ENCODE measurements around the gene TMUB1.

The TMUB1 gene

GRCh38 chr7:151085691-151086620 lies 2.7 kb upstream of the TMUB1 start, which contains the start of gene AGAP3:
AGAP3 (plus strand) TSS chr7:151086475; CDS start chr7:151086742, 267 bp downstream.
- DNase-seq (ENCODE audit: low read depth, low spot score) = no peak

DNA sequence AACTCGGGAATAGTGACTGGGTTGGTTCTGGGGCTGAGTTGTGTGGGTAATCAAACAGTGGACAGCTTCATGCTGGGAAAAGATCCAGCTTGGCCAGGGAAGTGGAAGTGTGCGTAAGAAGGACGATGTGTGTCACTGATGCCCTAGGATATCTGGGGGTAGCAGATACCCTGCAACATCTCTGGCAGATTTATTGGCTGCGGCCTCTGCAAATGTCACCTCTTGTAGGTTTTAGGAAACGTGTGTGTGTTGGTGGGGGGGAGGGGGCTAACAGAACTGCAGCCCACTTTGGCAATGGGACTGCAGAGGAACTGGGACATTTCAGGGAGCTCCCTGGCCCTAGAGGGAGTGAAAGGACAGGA lies 2.0 kb upstream of the TMUB1 start:
- no peak for DNase-seq (ENCODE audit: low read depth, low spot score)

DNA sequence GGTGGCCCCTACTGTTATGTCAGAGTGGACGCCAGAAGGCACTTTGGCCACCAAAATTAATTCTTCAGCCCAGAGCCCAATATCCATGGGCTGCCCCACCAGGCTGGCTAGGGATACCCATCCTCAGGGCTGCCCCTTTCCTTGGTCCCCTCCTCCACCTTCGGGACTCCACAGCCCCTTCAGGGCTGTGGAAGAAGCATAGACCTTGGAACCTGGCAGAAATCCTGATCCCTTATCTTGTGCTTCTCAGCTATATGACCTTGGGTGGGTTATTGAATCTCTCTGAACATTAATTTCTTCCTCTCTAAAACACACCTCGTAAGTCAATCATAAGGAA lies 499 bp upstream of the TMUB1 start:
- DNase-seq (ENCODE audit: low read depth, low spot score) = no peak

GRCh38 chr7:151082141-151083070 lies 887 bp downstream of the TMUB1 start:
- no peak for DNase-seq (ENCODE audit: low read depth, low spot score)

DNA sequence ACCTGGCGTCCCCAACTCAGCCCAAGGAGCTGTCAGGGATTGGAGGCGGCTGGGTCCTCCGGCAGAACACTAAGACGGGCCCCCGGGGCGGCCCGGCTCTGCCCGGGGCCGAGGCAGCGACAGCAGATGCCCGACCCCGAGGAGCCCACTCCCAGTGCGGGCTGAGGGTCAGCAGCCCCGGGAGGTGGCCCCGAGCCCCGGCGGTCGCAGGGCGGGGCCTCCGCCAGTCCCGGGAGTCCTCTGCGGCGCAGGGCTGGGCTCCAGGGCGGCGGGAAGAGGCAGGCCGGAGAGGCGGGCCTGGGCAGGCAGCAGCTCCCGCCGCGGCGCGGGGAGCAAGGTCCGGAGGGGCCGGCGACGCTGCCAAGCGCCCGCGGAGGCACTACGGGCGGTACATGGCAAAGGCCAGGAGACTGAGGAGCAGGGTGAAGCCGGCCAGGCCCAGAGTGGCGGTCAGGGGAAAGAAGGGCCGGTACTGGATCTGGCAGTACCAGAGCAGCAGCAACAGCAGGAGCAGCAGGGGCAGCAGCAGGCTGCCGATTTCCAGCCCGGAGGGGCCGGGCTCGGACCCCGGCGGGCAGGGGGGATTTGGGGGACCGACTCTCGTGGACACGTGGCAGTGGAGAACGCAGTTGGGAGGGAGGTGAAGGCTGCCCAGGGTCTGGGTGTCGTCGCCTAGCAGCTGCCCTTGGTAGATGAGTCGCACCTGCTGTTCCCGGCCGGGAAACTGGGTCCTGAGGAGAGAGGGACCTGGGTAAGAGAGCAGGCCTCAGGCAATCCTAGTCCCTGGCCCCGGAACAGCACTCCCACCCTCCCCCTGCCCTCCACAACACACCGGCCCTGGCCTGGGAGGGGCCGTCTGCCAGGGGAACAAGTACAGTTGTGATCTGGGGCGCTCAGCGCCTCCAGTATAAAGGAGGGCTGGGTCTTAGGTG lies 1.9 kb downstream of the TMUB1 start:
- no peak for DNase-seq (ENCODE audit: low read depth, low spot score)

- no peak for DNase-seq (ENCODE audit: low read depth, low spot score)
Measured at GRCh38 chr7:151080522-151081169, 2.6 kb downstream of the TMUB1 start, which contains the start of gene FASTK. FASTK (minus strand) TSS chr7:151080809; CDS start chr7:151080766, 43 bp downstream.

DNA sequence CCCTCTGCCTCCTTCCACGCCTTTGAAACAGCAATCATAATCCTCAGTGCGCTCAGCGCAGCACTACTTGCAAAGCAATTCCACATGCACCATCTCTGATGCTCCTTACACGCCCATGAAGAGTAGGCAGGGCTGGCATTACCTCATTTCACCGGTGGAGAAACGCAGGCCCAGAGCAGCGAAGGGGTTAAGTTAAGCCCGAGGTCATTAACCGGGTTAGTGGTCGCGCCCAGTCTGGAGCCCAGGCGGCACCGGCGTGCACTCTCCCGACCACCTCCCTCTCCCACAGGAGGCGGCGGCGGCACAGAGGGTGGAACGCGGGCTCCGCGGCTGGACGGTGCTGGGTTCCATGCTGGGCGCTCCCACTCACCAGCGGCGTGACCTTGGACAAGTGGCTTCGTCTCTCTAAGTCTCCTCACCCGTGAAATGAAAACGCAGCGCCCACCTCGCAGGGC lies 3.2 kb downstream of the TMUB1 start:
- no peak for DNase-seq (ENCODE audit: low read depth, low spot score)

DNA sequence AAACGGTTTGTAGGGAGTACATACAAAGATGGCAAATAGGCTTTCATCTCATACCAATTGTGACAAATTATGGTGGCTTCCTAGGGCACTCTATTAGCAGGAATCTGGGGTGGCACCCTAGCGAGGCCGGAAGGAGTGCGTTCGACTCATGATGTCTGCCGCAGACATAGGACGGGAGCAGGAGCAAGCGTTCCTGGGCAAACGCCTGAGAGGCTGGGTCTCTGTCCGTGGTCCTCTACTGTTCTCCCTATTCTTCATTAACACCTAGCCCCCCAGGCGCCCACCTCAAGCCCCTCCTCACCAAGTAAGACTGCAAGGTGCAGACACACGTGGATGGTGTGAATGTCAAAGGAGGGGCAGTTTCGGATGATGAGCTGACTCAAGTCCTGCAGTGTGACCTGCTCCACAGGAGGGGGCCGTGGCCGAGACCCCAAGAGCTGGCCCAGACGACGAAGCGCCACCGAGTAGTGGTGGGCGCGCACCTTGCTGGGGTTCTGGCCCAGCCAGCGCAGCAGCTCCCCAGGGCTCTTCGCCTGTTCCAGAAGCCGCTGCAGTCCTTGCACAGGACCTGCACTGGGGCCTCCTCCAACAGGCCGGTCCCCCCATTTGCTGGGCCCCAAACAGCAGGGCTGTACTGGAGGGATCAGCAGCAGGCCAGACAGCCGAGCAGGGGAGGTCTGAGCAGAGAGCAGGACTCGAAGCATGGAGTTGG lies 3.9 kb downstream of the TMUB1 start:
- no peak for DNase-seq (ENCODE audit: low read depth, low spot score)

DNA sequence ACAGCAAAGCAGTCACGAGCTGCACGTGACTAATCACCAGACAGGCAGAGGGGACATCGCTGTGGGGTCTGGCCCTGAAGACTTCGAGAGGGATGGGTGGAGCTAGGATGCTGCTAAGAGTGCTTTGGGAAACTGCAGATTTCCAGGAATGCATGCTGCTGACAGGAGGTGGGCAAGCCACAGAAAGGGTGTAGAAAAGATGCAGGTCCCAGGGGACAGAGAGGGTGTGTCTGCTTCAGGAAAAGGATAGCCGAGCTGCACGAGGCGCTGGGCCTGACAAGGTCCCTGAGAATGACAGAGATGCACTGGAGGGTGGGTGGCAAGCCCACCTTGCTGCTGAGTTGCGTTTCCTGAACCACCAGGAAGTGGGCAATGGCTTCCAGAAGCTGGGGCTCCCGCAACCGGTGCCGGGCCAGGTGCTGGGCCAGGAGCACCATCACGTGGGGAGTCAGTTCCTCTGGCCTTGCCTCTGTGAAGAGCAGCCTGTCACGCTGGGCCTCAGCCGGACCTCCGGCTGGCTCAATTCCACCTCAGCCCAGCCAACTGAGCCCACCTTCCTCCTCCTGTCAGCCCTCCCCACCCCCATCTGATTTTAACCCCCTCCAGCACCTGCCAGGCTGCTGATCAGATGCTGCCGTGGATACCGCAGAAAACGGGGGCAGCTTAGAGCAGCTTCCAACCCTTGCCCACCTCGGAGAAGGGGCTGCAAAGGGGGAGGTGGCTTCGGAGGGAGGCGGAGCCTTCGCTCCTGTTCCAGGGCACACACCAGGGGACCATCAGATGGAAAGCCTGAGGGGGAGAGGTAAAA lies 4.9 kb downstream of the TMUB1 start:
- DNase-seq (ENCODE audit: low read depth, low spot score) = no peak

DNA sequence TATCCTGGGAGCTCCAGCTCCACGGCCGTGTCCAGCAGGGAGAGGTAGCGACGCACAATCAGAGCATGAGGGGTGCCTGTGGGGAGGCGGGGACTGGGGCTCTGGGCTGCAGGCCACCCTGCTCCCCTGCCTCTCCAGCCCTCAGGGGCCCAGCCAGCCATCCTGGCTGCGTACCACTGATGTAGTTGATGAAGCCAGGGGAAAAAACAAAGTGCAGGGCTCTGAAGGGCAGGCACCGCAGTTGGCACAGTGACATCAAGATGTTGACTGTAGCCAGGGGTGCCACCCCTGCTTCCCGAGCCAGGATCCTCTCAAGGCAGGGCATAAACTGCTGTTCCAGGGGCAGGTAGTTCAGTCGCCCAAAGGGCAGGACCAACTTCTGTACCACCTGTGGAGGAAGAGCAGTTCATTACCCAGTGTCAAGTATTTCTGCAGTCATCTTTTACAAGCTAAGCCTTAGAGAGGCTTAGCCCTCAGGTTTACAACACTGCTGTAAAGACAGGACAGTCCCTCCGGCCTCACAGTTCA lies 5.5 kb downstream of the TMUB1 start:
- no peak for DNase-seq (ENCODE audit: low read depth, low spot score)

DNA sequence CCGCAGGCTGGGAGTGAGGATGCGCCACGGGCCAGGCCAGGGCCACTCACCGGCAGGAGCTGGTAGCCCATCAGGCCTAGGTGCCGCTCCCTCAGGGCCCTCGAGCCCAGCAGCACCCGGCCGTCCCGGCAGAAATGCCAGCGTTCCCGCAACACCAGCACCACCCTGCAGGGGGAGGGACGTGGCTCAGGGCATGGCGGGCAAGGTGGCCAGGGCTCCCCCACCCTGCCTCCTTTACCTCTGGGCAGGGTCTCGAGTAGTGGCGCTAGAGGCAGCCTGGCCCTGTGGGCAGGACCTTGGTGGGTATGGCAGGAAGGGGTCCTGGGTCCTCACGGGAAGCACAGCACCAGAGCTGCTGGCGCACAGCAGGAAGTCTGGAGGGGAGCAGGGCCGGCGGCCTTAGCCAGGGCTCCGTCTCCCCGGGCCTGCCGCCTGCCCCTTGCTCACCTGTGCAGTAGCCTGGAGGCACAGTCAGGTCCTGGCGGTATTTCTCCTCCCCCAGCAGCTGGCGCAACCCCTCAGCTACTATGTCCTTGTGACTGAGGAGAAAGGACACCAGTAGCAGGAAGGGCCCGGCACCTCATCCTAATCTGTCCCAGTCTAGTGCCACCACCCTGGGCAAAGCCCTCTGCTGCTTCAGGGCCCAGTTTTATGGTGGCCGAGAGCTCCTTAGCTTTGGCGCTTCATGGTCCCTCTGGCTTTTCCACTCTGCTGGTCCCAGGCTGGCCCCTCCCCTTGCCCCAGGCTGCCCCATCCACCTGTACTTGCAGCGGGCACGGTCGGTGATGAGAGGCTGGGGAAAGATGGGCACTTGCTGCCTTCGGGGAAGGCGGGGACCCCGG lies 6.2 kb downstream of the TMUB1 start:
- DNase-seq (ENCODE audit: low read depth, low spot score) = no peak

GRCh38 chr7:151075978-151076426 lies 7.3 kb downstream of the TMUB1 start:
- DNase-seq (ENCODE audit: low read depth, low spot score) = no peak

DNA sequence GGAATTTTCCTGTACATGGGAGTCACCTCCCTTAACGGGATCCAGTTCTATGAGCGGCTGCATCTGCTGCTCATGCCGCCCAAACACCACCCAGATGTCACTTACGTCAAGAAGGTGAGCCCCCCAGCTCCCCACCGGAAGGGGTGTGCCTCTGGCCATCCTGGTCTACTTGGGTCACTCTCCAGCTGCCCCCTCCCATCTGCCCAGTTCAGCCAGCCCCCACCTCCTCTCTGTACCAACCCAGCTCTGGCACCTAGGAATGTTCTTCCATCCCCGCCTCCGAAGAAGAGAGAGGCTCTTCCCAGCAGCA lies 7.7 kb downstream of the TMUB1 start:
- DNase-seq (ENCODE audit: low read depth, low spot score) = no peak

- no peak for DNase-seq (ENCODE audit: low read depth, low spot score)
Measured at GRCh38 chr7:151074817-151075661, 8.3 kb downstream of the TMUB1 start.

DNA sequence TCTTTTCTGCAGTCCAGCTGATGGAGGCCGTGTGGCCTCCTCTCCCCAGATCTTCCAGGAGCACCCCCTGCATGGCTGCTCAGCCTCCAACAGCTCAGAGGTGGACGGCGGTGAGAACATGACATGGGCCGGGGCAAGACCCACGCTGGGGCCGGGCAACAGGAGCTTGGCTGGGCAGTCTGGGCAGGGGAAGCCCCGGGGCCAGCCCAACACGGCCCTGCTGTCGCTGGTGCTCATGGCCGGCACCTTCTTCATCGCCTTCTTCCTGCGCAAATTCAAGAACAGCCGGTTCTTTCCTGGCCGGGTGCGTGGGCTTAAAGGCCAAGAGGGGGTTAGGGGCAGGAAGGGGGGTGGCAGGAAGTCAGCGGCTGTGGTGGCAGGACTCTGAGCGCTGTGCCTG lies 9.3 kb downstream of the TMUB1 start:
- DNase-seq (ENCODE audit: low read depth, low spot score) = no peak

GRCh38 chr7:151071032-151071866 lies 12.0 kb downstream of the TMUB1 start:
- DNase-seq (ENCODE audit: low read depth, low spot score) = no peak
